ENCODE results near the gene OGFRL1.

DNA sequence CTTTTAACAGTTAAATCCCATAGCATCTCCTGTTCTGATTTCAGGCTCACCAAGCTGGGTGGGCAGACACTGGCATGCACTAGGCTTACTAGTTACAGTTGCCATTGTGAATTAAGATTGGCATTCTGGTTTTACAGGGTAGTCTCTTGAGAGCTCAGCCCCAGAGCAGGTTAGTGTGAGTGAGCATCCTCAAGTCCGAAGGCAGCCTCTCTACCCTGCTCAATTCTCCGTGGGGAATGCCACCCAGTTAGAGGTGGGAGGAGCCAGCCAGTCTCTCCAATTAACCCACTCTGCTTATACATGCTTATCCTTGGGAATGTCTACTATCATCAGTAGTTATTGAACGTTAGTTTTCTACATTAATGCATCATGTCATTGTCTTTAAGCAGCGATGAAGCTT, 8.9 kb upstream of the OGFRL1 start:
- TF ChIP-seq, protein P1, sequence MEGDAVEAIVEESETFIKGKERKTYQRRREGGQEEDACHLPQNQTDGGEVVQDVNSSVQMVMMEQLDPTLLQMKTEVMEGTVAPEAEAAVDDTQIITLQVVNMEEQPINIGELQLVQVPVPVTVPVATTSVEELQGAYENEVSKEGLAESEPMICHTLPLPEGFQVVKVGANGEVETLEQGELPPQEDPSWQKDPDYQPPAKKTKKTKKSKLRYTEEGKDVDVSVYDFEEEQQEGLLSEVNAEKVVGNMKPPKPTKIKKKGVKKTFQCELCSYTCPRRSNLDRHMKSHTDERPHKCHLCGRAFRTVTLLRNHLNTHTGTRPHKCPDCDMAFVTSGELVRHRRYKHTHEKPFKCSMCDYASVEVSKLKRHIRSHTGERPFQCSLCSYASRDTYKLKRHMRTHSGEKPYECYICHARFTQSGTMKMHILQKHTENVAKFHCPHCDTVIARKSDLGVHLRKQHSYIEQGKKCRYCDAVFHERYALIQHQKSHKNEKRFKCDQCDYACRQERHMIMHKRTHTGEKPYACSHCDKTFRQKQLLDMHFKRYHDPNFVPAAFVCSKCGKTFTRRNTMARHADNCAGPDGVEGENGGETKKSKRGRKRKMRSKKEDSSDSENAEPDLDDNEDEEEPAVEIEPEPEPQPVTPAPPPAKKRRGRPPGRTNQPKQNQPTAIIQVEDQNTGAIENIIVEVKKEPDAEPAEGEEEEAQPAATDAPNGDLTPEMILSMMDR (IDR thresholded peaks at IDR 0.05; ENCODE audit: insufficient read depth, low read length, poor library complexity, severe bottlenecking), result no peak
- no peak for TF ChIP-seq EZH2phosphoT487 (conservative IDR thresholded peaks at IDR 0.05; ENCODE audit: low read length)

Data from SU-DHL-6 (cell line).